ENCODE data around the gene FIBIN.

Gene FIBIN

GRCh38 chr11:26971961-26972360 lies 22.0 kb upstream of the FIBIN start:
- H4K20me1 ChIP-seq (ENCODE audit: control insufficient read depth, insufficient read depth, low read depth, low read length): no peaks in the 10 kb centered on the region
- TF ChIP-seq EZH2phosphoT487 (IDR thresholded peaks at IDR 0.05; ENCODE audit: borderline replicate concordance, low read length): no peak
- TF ChIP-seq, protein P1, sequence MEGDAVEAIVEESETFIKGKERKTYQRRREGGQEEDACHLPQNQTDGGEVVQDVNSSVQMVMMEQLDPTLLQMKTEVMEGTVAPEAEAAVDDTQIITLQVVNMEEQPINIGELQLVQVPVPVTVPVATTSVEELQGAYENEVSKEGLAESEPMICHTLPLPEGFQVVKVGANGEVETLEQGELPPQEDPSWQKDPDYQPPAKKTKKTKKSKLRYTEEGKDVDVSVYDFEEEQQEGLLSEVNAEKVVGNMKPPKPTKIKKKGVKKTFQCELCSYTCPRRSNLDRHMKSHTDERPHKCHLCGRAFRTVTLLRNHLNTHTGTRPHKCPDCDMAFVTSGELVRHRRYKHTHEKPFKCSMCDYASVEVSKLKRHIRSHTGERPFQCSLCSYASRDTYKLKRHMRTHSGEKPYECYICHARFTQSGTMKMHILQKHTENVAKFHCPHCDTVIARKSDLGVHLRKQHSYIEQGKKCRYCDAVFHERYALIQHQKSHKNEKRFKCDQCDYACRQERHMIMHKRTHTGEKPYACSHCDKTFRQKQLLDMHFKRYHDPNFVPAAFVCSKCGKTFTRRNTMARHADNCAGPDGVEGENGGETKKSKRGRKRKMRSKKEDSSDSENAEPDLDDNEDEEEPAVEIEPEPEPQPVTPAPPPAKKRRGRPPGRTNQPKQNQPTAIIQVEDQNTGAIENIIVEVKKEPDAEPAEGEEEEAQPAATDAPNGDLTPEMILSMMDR (IDR thresholded peaks at IDR 0.05; ENCODE audit: low read depth, low read length, poor library complexity, severe bottlenecking): no peak
- H3F3A ChIP-seq (ENCODE audit: control insufficient read depth, insufficient read depth): no peaks in the 10 kb centered on the region

DNA sequence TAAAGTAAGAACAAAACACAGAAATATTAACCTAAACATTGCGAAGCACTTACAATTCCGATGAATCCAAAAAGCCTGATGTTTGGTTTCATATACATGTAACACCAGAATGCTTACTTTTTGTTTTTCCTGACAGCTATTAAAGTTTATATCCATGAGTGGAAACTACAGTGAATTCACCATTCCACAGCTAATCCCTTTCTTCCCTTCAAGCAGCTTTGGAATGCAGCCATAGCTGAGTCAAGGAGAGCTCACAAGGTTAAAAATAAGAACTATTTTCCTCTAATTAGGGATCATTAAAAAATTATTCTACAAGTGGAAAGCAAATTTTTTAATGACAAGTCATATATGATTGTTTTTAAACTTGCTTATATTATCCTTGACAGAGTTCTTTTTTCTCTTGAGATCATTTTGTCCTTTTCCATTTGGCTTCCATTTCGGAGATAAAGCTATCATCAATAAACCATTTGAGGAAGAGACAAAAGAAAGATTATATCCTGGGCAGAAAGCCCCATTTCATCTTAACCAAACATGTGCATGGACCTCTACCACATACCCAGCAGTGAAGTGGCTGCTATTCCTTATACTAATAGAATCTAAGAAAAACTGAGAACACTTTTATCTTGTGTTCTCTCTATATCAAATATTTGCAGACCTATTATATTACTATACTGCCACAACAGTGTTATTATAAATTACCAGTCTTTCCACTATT lies 19.7 kb upstream of the FIBIN start:
- H3K4me2 ChIP-seq (ENCODE audit: low read length): no peak overlapping the region
- no peaks in the 10 kb centered on the region for H3K27me3 ChIP-seq (ENCODE audit: control insufficient read depth, low read length)
- no peak overlapping the region for H3K4me3 ChIP-seq (ENCODE audit: low read length)
- TF ChIP-seq, protein P1 (IDR thresholded peaks at IDR 0.05; ENCODE audit: low read depth, low read length, poor library complexity, severe bottlenecking): no peak
- no peak for TF ChIP-seq EZH2phosphoT487 (IDR thresholded peaks at IDR 0.05; ENCODE audit: borderline replicate concordance, low read length)
- no peaks in the 10 kb centered on the region for H3K4me1 ChIP-seq (ENCODE audit: control insufficient read depth, low read length)
- H4K20me1 ChIP-seq (ENCODE audit: control insufficient read depth, insufficient read depth, low read depth, low read length): no peaks in the 10 kb centered on the region
- no peak overlapping the region for H3K27ac ChIP-seq (ENCODE audit: low read depth, low read length)
- H3K36me3 ChIP-seq (ENCODE audit: control insufficient read depth, low read length): no peaks in the 10 kb centered on the region
- no peaks in the 10 kb centered on the region for H3K9me3 ChIP-seq (ENCODE audit: control insufficient read depth, insufficient read depth, low read length)
- H3K79me2 ChIP-seq (ENCODE audit: control insufficient read depth, low read length): no peaks in the 10 kb centered on the region
- no peaks in the 10 kb centered on the region for H3K9me2 ChIP-seq (replicated peaks; ENCODE audit: control insufficient read depth, low read length)
- no peaks in the 10 kb centered on the region for H3F3A ChIP-seq (ENCODE audit: control insufficient read depth, insufficient read depth)

More at GRCh38 chr11:26971961-26972360, 22.0 kb upstream of the FIBIN start:
- H3K4me3 ChIP-seq (ENCODE audit: low read length): no peak overlapping the region
- no peaks in the 10 kb centered on the region for H3K27me3 ChIP-seq (ENCODE audit: control insufficient read depth, low read length)
- H3K27ac ChIP-seq (ENCODE audit: low read depth, low read length): no peak overlapping the region
- H3K36me3 ChIP-seq (ENCODE audit: control insufficient read depth, low read length): no peaks in the 10 kb centered on the region
- H3K4me1 ChIP-seq (ENCODE audit: control insufficient read depth, low read length): no peaks in the 10 kb centered on the region
- no peak overlapping the region for H3K4me2 ChIP-seq (ENCODE audit: low read length)
- H3K79me2 ChIP-seq (ENCODE audit: control insufficient read depth, low read length): no peaks in the 10 kb centered on the region
- H3K9me2 ChIP-seq (replicated peaks; ENCODE audit: control insufficient read depth, low read length): no peaks in the 10 kb centered on the region
- H3K9me3 ChIP-seq (ENCODE audit: control insufficient read depth, insufficient read depth, low read length): no peaks in the 10 kb centered on the region

DNA sequence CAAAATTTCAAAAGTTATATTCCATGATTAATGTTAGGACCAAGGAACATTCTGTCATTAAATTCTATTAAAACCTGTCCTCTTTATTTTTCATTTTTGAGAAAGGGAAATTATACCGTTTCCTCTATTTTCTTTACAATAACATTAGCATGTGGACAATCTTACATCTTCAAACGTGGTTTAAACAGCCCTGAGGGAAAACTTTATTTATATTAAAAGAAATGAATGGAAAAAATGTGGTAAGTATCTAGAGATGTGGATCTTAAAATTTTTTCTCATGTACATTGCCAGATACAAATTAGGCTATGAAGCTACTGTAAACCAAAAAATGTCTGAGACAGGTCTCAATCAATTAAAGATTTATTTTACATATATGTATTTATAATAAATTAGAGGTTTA lies 18.9 kb upstream of the FIBIN start:
- Histone ChIP-seq H3K4me3 (ENCODE audit: low read length) (no peak overlapping the region), H3K4me1 (ENCODE audit: control insufficient read depth, low read length) (no peaks in the 10 kb centered on the region), H3K27ac (ENCODE audit: low read depth, low read length) (no peak overlapping the region), H3K9me3 (ENCODE audit: control insufficient read depth, insufficient read depth, low read length) (no peaks in the 10 kb centered on the region), H3K27me3 (ENCODE audit: control insufficient read depth, low read length) (no peaks in the 10 kb centered on the region), H3K4me2 (ENCODE audit: low read length) (no peak overlapping the region), H3K36me3 (ENCODE audit: control insufficient read depth, low read length) (no peaks in the 10 kb centered on the region), H3K79me2 (ENCODE audit: control insufficient read depth, low read length) (no peaks in the 10 kb centered on the region), H4K20me1 (ENCODE audit: control insufficient read depth, insufficient read depth, low read depth, low read length) (no peaks in the 10 kb centered on the region), H3F3A (ENCODE audit: control insufficient read depth, insufficient read depth) (no peaks in the 10 kb centered on the region), H3K9me2 (replicated peaks; ENCODE audit: control insufficient read depth, low read length) (no peaks in the 10 kb centered on the region)
- TF ChIP-seq, protein P1 (IDR thresholded peaks at IDR 0.05; ENCODE audit: low read depth, low read length, poor library complexity, severe bottlenecking): no peak
- no peak for TF ChIP-seq EZH2phosphoT487 (IDR thresholded peaks at IDR 0.05; ENCODE audit: borderline replicate concordance, low read length)

Data from DOHH2 (cell line).